Stimulated activated CD8-positive, alpha-beta memory T cell treated with anti-CD3 and anti-CD28 coated beads, Interleukin-7, amount 100 ng/mL, for 1 hour (primary cell): ENCODE results near the gene SETD2.
"Not testable (repeated sequence)": the region's sequence is repeated elsewhere in the genome, so short reads cannot be mapped to it uniquely, and the experiment has no call there.

Experiments used
- DNase-seq, 2 donors: peaks; one replicate each; pipeline ENCODE4 v3.0.0-alpha.2; 2020; ENCODE audit warnings: low read depth in 2 of 2

SETD2 gene

GRCh38 chr3:47035645-47036044, 128.3 kb downstream of the SETD2 start:
- no peak for DNase-seq

DNA sequence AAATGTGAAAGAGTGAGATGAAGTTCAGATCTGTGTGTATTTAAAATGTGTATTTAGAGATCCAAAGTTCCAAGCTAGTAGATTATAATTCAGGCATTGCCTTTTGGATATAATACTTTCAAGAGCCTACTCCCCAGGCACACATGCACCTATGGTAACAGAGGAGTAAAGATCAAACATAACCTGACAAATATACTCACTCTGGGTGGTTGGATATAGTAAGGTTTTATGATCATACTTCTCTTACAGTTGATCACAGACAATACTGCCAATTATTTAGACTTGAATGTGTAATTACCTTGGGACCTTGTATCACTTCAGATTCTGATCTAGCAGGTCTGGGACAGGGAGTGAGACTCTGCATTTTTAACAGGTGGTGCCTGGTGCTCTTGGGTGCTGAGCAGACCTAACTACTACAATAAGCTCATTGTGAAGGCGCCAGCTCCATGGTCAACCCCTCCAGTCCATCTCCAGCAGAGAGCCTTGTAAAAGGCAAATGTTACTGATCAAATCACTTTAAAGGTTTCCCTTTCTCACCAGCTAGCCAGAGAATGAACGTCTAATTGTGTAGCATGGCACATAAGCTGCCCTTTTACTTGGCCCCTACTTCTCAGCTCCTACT, 128.9 kb downstream of the SETD2 start:
- no peak for DNase-seq

DNA sequence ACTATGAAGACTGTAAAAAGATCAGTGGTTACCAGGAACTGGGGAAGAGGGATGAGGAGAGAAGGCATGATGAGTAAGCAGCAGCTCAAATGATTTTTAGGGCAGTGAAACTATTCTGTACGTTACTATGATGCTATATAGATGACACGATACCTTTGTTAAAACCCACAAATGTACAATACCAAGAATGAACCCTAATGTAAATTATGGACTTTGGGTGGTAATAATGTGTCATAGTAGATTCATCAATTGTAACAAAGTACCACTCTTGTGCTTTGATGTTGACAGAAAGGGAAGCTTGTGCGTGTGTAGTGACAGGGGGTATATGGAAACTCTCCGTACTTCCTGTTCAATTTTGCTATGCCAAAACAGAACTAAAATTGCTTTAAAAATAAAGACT, 132.9 kb downstream of the SETD2 start:
- not testable (repeated sequence) for DNase-seq

DNA sequence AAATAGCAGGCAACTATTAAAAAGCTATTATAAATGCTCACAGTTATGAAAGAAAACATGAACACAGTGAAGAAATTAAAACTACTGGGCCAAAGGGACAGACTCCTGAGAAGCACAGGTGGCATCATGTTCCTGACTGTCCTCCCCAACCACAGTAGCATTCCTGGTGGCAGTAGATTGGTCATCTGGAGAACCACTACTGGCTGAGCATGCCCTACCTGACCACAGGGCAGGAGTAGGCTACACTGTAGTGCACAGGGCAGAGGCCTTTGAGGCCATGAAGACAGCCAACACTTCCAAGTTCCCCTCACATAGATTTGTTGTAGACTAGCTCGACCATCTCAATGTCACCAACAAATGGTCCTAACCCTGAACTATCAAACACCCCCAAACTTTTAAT, 135.2 kb downstream of the SETD2 start:
- DNase-seq, result no peak

DNA sequence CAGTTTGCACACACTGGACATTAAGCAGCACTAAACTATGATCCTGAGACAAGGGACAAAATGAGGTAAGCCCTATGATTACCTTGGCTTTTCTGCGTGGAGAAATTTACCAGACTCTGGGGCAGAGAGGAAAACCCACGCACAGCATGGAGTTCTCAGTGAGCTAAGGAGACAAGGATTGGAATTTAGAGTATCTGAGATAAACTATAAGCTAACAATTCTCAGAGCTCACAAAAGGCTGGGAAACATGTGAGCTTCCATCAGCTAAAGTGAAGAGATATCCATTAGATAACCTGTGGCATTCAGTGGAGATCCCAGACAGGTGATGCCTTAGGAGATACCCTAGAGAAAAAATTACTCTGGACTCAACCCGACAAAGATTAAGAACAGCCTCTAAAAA, 135.8 kb downstream of the SETD2 start:
- no peak for DNase-seq

- not testable (repeated sequence) for DNase-seq
Observed at GRCh38 chr3:47026432-47026831, 137.5 kb downstream of the SETD2 start.

DNA sequence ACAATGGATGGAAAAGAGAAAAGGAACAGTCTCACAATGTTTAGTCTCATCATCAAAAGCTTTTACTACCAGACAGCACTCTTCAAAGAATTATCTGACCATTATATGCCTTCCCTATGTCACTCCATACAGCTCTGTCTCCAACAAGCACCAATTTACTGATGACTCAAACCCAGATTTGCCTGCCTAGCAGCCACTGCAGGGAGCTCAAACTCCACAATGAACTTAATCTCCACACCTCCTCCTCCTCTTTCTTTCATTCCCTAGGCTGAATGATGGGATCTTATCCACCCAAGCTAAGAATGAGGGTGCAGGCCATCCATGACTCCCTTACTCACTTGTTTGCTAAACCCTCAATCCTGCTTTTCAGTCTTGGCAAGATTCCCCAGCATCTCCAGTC, 139.0 kb downstream of the SETD2 start:
- DNase-seq, result no peak

- no peak for DNase-seq
Observed at GRCh38 chr3:47022641-47023071, 141.3 kb downstream of the SETD2 start.

DNA sequence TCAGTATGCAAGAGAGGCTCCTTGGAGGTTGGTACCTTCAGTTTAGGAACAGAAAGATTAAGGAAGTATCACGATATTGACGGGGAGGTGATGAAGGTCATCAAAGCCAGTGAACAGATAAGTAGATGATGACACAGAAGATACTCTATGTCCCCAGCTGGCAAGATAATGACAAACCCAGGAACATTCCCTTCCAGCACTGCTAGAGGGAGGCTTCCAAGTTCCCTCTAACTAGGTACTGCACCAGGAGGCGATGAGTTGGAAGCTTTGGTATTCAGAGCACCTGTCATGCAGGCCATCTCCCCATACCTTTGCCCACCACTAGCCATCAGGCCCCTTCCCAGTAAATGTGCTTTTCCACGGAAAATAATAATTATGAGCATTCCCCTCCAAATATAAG, 143.6 kb downstream of the SETD2 start:
- DNase-seq, result no peak

GRCh38 chr3:47019201-47019600, 144.7 kb downstream of the SETD2 start:
- DNase-seq, result no peak

DNA sequence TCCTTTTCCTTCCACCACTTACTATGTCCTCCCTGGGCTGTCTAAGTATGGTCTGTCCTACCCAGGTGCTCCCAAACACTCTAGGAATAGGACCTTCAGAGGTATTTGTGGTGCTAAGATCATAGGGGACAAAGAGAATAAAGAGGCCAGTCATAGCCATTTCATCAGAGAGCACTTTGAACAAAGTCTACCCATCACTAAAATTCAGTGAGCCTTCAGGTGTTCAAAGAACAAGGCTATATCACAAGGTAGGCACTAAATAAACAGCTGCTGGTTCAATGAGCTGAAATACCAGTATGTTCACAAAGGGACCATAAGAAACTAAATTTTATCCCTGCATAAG, 145.7 kb downstream of the SETD2 start:
- no peak for DNase-seq

DNA sequence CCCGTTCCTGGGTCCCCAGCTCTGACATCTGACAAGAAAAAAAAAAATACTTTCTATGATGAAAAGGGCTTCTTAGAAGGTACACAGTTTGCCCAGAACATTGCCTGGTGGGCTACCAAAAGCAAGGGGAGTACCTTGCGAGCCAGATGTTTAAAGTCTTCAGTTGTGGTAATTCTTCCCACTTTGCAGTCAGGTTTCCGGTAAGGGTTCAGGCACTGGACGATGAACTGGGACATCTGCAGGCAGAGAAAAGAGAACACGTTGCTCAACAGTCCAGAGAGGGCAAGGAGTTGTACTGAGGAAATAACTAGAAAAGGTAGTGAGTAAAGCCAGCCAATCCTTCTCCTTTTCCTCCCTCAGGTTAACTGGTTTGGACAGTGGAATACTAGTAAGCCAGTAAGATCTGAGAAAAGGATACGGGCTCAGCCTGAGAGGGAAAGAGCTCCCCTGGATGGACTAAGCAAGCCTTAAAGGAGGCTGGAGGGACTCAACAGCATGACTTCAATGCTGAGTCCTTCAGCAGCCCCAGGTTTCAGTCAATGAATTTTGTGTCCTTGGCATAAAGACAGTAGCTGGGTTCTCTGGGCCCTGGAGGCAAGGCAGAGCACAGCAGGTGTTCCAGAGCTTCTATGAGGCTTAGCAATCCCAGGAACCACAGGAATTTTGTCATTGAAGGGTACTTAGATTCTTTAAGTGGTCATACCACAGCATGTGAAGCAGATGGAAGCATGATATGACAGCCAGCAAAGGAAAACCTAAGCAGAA, 146.2 kb downstream of the SETD2 start:
- DNase-seq, result no peak

- DNase-seq, result no peak
Observed at GRCh38 chr3:47016934-47017435, 146.9 kb downstream of the SETD2 start.

DNA sequence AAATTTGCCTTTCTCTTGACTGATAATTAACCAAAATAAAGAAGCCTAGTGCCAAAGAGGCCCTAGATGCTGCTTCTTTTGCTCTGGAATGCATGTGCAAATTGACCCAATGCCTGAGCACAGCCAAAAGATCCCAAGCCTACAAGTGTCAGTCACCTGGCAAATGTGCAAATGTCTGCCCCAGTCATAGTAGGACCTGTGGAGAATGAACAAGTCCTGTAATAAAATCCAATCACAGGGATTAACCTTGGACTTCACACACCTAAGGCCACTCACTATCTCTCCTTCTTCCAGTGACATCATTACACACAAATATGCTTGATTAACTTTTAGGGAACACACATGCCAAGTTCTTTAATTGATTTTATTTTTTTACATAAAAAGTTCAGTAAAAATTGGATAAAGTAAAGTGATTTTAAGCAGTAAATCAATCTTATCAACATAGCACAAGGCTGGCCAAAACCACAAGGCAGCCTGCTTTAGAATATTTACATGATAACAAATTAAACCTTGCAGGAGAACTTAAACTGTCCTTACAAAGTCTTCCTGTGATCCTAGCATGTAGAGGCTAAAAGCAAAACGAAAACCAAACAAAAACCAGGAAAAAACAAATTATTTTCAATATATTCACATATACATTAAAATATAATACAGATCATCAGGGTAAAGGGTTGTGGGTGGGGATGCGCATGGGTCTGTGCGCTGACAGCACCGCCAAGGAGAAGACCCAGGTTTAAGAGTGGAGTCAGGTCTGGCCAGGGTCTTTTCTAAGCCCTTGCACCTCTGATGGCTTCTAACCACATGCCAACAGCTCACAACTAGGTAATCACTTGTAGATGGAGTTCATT, 147.6 kb downstream of the SETD2 start:
- no peak for DNase-seq

DNA sequence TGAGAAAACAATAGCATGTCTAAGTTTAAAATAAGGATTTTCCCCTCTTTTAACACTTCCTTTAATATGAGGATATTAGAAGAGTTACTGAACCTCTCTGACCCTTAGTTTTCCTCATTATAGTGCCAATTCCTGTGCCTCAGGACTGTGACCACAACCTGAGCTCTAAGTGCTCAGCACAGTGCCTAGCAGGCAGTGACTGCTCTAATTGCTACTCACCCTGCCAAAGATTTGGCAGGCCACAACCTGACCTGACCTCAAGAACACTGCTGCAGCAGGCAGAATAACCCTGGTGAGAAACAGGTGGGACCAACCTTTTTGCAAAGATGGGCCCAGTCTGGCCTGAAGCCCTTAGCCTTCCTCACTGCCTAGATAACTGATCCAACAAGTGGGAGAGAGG, 148.8 kb downstream of the SETD2 start:
- DNase-seq, result no peak

DNA sequence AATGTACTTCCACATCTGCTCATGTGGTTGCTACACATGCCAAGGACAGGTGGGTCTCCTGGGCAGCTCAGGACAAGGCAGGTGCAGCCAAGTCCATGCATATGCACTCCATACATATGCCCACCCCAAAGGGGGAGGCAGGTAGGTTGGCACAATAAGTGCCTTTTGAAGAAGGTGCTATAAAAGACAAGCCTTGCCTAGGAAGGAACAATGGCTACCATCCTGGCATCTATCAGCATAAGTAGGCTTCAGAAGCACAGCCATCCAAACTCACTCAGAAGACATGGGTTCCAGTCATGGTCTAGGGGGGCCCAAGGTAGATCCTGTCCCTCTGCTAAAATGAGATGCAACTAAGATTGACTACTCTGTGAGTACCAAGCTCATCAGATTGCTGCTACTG, 149.9 kb downstream of the SETD2 start:
- no peak for DNase-seq

DNA sequence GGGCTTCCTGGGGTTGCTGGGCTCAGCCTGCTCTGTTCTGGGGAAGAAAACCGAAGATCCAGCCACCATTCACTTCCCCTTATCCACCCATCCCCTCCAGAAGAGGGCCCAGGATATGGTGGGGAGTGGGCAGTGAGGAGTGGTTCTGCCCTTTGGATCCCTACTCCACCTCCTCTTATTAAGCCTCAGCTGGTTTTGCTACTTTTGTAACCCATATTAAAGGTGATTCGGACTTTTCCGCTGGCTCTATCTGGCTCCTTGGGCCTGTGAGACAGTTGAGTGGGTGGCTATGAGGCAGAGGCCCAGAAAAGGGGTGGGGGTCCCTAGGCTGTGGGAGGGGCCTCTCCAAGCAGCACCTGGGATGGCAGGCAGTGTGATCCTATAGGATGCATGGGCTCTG, 150.7 kb downstream of the SETD2 start:
- DNase-seq, result no peak

- no peak for DNase-seq
Observed at GRCh38 chr3:47012342-47013230, 151.3 kb downstream of the SETD2 start.

DNA sequence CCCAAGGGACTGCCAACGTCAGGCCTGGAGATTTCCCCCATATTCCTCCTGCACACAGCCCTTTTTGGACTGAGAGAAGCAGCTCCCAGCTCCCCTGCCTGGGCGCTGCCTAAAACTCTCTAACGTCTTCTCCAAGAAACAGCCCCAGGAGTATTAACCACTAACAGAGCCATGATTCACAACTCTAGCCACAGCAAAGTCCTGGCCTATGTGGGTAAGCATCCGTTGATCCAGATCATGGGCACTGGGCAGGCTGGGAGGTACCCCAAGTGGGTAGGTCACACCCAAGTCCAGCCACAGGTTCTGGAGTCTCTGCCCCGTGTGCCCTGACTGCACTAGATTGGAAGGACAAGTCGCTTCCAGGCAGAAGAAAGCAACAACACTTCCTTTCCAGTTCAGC, 152.5 kb downstream of the SETD2 start:
- DNase-seq, result no peak

GRCh38 chr3:47010910-47011309, 153.0 kb downstream of the SETD2 start:
- no peak for DNase-seq

GRCh38 chr3:47010111-47010712, 153.7 kb downstream of the SETD2 start:
- DNase-seq, result no peak
